GM23248 (cell line): ENCODE data around the gene IKZF4. TPM values are rescaled to one million over a fixed set of nuclear protein-coding genes. Genes with fewer than 3 reads are reported as not detected.
A peak's percentile ranks its signal among the peaks of the same experiment; 100 is the strongest.
"Not testable (repeated sequence)": the region's sequence is repeated elsewhere in the genome, so short reads cannot be mapped to it uniquely, and the experiment has no call there.

ENCODE experiments used
- DNase-seq: peaks from one replicate; pipeline ENCODE4 v3.0.0-alpha.2; 2015
- H2AFZ ChIP-seq: fragments of 200-600 bp; sonication (generic); 2 replicates; pipeline ENCODE4 v1.6.1; 2016; ENCODE audit warnings: antibody characterized with exemption
- H3F3A ChIP-seq: fragments of 200-600 bp; sonication (generic); 2 replicates; pipeline ENCODE4 v1.6.1; 2016; ENCODE audit warnings: mild to moderate bottlenecking, antibody characterized with exemption, mixed run types; ENCODE audit not compliant: insufficient read depth
- H3K27ac ChIP-seq: fragments of 200-600 bp; sonication (generic); 2 replicates; pipeline ENCODE4 v1.5.1; 2016; ENCODE audit warnings: mild to moderate bottlenecking
- H3K27me3 ChIP-seq: fragments of 200-600 bp; sonication (generic); replicated peaks from 2 replicates; pipeline ENCODE4 v1.6.1; 2016; ENCODE audit warnings: mild to moderate bottlenecking; ENCODE audit not compliant: insufficient read depth
- H3K36me3 ChIP-seq: fragments of 200-600 bp; sonication (generic); 2 replicates; pipeline ENCODE4 v1.6.1; 2016; ENCODE audit warnings: low read depth, mild to moderate bottlenecking
- H3K4me1 ChIP-seq: fragments of 200-600 bp; sonication (generic); 2 replicates; pipeline ENCODE4 v1.6.1; 2016; ENCODE audit warnings: mild to moderate bottlenecking; ENCODE audit not compliant: insufficient read depth
- H3K4me2 ChIP-seq: fragments of 200-600 bp; sonication (generic); one replicate; pipeline ENCODE4 v1.6.1; 2016; ENCODE audit warnings: mild to moderate bottlenecking; ENCODE audit not compliant: unreplicated experiment
- H3K4me3 ChIP-seq: fragments of 200-600 bp; sonication (generic); 2 replicates; pipeline ENCODE4 v1.5.1; 2016; ENCODE audit warnings: mild to moderate bottlenecking
- H3K79me2 ChIP-seq: fragments of 200-600 bp; sonication (generic); 2 replicates; pipeline ENCODE4 v1.6.1; 2016; ENCODE audit warnings: mild to moderate bottlenecking; ENCODE audit not compliant: insufficient read depth
- H3K9ac ChIP-seq: fragments of 200-600 bp; sonication (generic); 2 replicates; pipeline ENCODE4 v1.6.1; 2016; ENCODE audit warnings: mild to moderate bottlenecking
- H3K9me2 ChIP-seq: fragments of 200-600 bp; sonication (generic); 2 replicates; pipeline ENCODE4 v1.6.1; 2016; ENCODE audit warnings: mixed run types, mild to moderate bottlenecking, moderate library complexity; ENCODE audit not compliant: insufficient read depth
- H3K9me3 ChIP-seq: fragments of 200-600 bp; sonication (generic); one replicate; pipeline ENCODE4 v1.6.1; 2017; ENCODE audit warnings: low read depth
- H4K20me1 ChIP-seq: fragments of 200-600 bp; sonication (generic); 2 replicates; pipeline ENCODE4 v1.6.0; 2016; ENCODE audit not compliant: insufficient read depth
- EZH2 ChIP-seq: fragments of 200-600 bp; sonication (generic); IDR thresholded peaks from 2 replicates; pipeline ENCODE4 v1.6.1; 2018; ENCODE audit warnings: antibody characterized with exemption, mild to moderate bottlenecking; ENCODE audit not compliant: insufficient read depth, poor library complexity, severe bottlenecking
- EZH2phosphoT487 ChIP-seq: fragments of 200-600 bp; sonication (generic); IDR thresholded peaks from 2 replicates; pipeline ENCODE4 v1.6.1; 2018; ENCODE audit warnings: antibody characterized with exemption, moderate library complexity, mild to moderate bottlenecking, low read depth; ENCODE audit not compliant: insufficient read depth
- WGBS, 2 experiments: methylation state at CpG; one replicate each; pipeline ENCODE4 v1.1.6; 2015 to 2017; ENCODE audit warnings: low lambda C conversion rate in 2 of 2, low coverage in 1 of 2; ENCODE audit errors: missing lambda C conversion rate in 2 of 2; 5-methylcytosine and 5-hydroxymethylcytosine counted together
- in situ Hi-C: fragments of 300-500 bp; cut with MboI; formaldehyde crosslinking; loops from 2 replicates; pipeline ENCODE4 v1.15.0; 2020
- polyA plus RNA-seq: library from polyadenylated mRNA; unstranded; fragments of >200 nt; fragmentation: Nextera tagmentation; extraction: Ambion mirVana; gene quantifications from 2 replicates; pipeline ENCODE4 v1.2.1, GENCODE V29; 2016
- total RNA-seq: library from RNA; depleted of rRNA; stranded (reverse); fragments of >200 nt; shearing (Covaris generic); gene quantifications from 2 replicates; pipeline ENCODE4 v1.2.3, GENCODE V29; 2014

The IKZF4 gene
- total and polyA plus RNA-seq, 2 experiments from 2014 or later = 0.99 to 1.4 TPM

- Histone ChIP-seq H3F3A (peaks cover 27% of the 10 kb centered on the region), H4K20me1 (no peaks in the 10 kb centered on the region), H3K4me2 (peak within 1 kb of the TSS; percentile 99), H3K79me2 (peaks cover 53% of the 10 kb centered on the region), H3K4me3 (peak within 1 kb of the TSS; percentile 97), H3K36me3 (0 out of 2 replicates have a peak, but pooled peaks cover 3% of the 10 kb centered on the region), H2AFZ (peak within 1 kb of the TSS; percentile 89), H3K9me3 (no peaks in the 10 kb centered on the region), H3K27ac (peak within 1 kb of the TSS; percentile 96), H3K27me3 (no peaks in the 10 kb centered on the region), H3K9me2 (no peaks in the 10 kb centered on the region), H3K4me1 (peaks cover 17% of the 10 kb centered on the region), H3K9ac (peak within 1 kb of the TSS; percentile 99)
- whole genome bisulfite sequencing, 2 experiments = 0 to 2% methylated on average over 39 of the region's 39 CpGs
- in situ Hi-C loops = no loop called here
- peak; percentile 100 for DNase-seq
- TF ChIP-seq EZH2 (no peak), EZH2phosphoT487 (no peak)
These were observed 47.1 kb upstream of the IKZF4 start, which contains the start of gene RAB5B for GRCh38 chr12:55973599-55974307. RAB5B (plus strand) TSS chr12:55974078; CDS start chr12:55986961, 12,883 bp downstream.

- peak; percentile 73 for DNase-seq
- TF ChIP-seq EZH2 (no peak), EZH2phosphoT487 (no peak)
These were observed 46.5 kb upstream of the IKZF4 start for GRCh38 chr12:55974308-55974730.

GRCh38 chr12:55978393-55978792, 42.5 kb upstream of the IKZF4 start:
- H3F3A ChIP-seq = 0 out of 2 replicates have a peak, but pooled peaks cover 4% of the 10 kb centered on the region
- peaks cover 4% of the 10 kb centered on the region; the same call in 1 of the 2 replicates for H4K20me1 ChIP-seq
- TF ChIP-seq EZH2 = no peak
- TF ChIP-seq EZH2phosphoT487 = no peak
- H3K4me2 ChIP-seq = no peak overlapping the region
- 0 out of 2 replicates have a peak, but pooled peaks cover 3% of the 10 kb centered on the region for H3K36me3 ChIP-seq
- WGBS, 2 experiments = 72 to 87% methylated on average over 6 to 7 of the region's 7 CpGs
- no peaks in the 10 kb centered on the region for H3K27me3 ChIP-seq
- peaks cover 94% of the 10 kb centered on the region for H3K79me2 ChIP-seq
- H3K4me1 ChIP-seq = peaks cover 13% of the 10 kb centered on the region
- no peak overlapping the region for H3K9ac ChIP-seq
- H3K9me2 ChIP-seq = no peaks in the 10 kb centered on the region
- DNase-seq = no peak
- H3K27ac ChIP-seq = no peak overlapping the region
- no peaks in the 10 kb centered on the region for H3K9me3 ChIP-seq
- in situ Hi-C loops = no loop called here
- H2AFZ ChIP-seq = no peak overlapping the region
- no peak overlapping the region for H3K4me3 ChIP-seq

More at GRCh38 chr12:55974308-55974730, 46.5 kb upstream of the IKZF4 start:
- peaks cover 17% of the 10 kb centered on the region for H3K4me1 ChIP-seq
- peak overlapping the region; percentile 99 for H3K9ac ChIP-seq
- 0 to 1% methylated on average over 10 to 15 of the region's 15 CpGs for WGBS, 2 experiments
- peaks cover 27% of the 10 kb centered on the region for H3F3A ChIP-seq
- H3K9me3 ChIP-seq = no peaks in the 10 kb centered on the region
- peak overlapping the region; percentile 89 for H2AFZ ChIP-seq
- H3K9me2 ChIP-seq = no peaks in the 10 kb centered on the region
- peak overlapping the region; percentile 84 for H3K27ac ChIP-seq
- H3K27me3 ChIP-seq = no peaks in the 10 kb centered on the region
- peak overlapping the region; percentile 99 for H3K4me2 ChIP-seq
- 0 out of 2 replicates have a peak, but pooled peaks cover 3% of the 10 kb centered on the region for H3K36me3 ChIP-seq
- H3K4me3 ChIP-seq = peak overlapping the region; percentile 97
- peaks cover 55% of the 10 kb centered on the region for H3K79me2 ChIP-seq
- no peaks in the 10 kb centered on the region for H4K20me1 ChIP-seq
- in situ Hi-C loops = no loop called here

- Histone ChIP-seq H3F3A (0 out of 2 replicates have a peak, but pooled peaks cover 4% of the 10 kb centered on the region), H3K9me2 (no peaks in the 10 kb centered on the region), H3K36me3 (0 out of 2 replicates have a peak, but pooled peaks cover 3% of the 10 kb centered on the region), H3K27me3 (no peaks in the 10 kb centered on the region), H3K27ac (no peak overlapping the region), H3K9me3 (no peaks in the 10 kb centered on the region), H4K20me1 (peaks cover 4% of the 10 kb centered on the region; the same call in 1 of the 2 replicates), H3K9ac (no peak overlapping the region), H3K4me3 (no peak overlapping the region), H3K4me1 (peaks cover 13% of the 10 kb centered on the region), H3K79me2 (peaks cover 99% of the 10 kb centered on the region), H2AFZ (no peak overlapping the region), H3K4me2 (no peak overlapping the region)
- DNase-seq = no peak
- 96 to 98% methylated on average over 3 of the region's 3 CpGs for WGBS, 2 experiments
- in situ Hi-C loops = no loop called here
- no peak for TF ChIP-seq EZH2phosphoT487
- TF ChIP-seq EZH2 = no peak
These were observed 41.8 kb upstream of the IKZF4 start for GRCh38 chr12:55979069-55979468.

GRCh38 chr12:55981882-55982281, 39.0 kb upstream of the IKZF4 start:
- H3K9me2 ChIP-seq, H3K9ac ChIP-seq, H2AFZ ChIP-seq, H3F3A ChIP-seq, H3K4me3 ChIP-seq, H3K27me3 ChIP-seq, H3K4me2 ChIP-seq, H3K27ac ChIP-seq, H3K9me3 ChIP-seq, H4K20me1 ChIP-seq, H3K4me1 ChIP-seq, in situ Hi-C loops: not testable (repeated sequence)
- 54 to 60% methylated on average over 5 of the region's 5 CpGs for WGBS, 2 experiments
- Histone ChIP-seq H3K79me2 (peaks cover 92% of the 10 kb centered on the region), H3K36me3 (peaks cover 18% of the 10 kb centered on the region)
- DNase-seq = peak; percentile 36
